Peyer's patch (tissue), 4 donors: ENCODE results near the gene PDZD7.

ENCODE experiments used
- CTCF ChIP-seq, 6 experiments: fragments of 450-650 bp in 4 of 6; fragments of 200-600 bp in 2 of 6; sonication (generic) in 1 of 6; IDR thresholded peaks; one replicate each; pipeline ENCODE4 v1.5.1; 2017 to 2019; ENCODE audit warnings: antibody characterized with exemption in 6 of 6, mild to moderate bottlenecking in 3 of 6, moderate library complexity in 1 of 6
- POLR2A ChIP-seq, 2 donors: fragments of 450-650 bp; IDR thresholded peaks; one replicate each; pipeline ENCODE4 v1.5.1; 2017; ENCODE audit warnings: antibody characterized with exemption in 2 of 2, mild to moderate bottlenecking in 2 of 2, moderate library complexity in 2 of 2

- TF ChIP-seq POLR2A (IDR thresholded peaks at IDR 0.05) (peak in 1 of 2 donors; percentile 1), CTCF (IDR thresholded peaks at IDR 0.05) (no peak)
Measured at GRCh38 chr10:100984672-100985177, 46.2 kb downstream of the PDZD7 start.
